GM21619 (cell line): Measurements from ENCODE around the gene AMIGO1.

Experiments
- ATAC-seq: cut with Tn5 transposase; IDR thresholded peaks from one replicate; pipeline ENCODE4 v1.9.1; 2021; ENCODE audit not compliant: unreplicated experiment

The AMIGO1 gene

GRCh38 chr1:109466125-109466451 is 43.4 kb downstream of the AMIGO1 start:
- no peak for ATAC-seq

- no peak for ATAC-seq
Measured at GRCh38 chr1:109457819-109458218, 51.7 kb downstream of the AMIGO1 start.

- no peak for ATAC-seq
Measured at GRCh38 chr1:109454497-109455133, 54.9 kb downstream of the AMIGO1 start.
